Ascending aorta (tissue), 2 donors: ENCODE measurements around the gene SAMD4B. TPM values are rescaled to one million over a fixed set of nuclear protein-coding genes. Genes with fewer than 3 reads are reported as not detected.
A peak's percentile ranks its signal among the peaks of the same experiment; 100 is the strongest.

ENCODE experiments used
- DNase-seq, 2 donors: peaks; one replicate each; pipeline ENCODE4 v3.0.0-alpha.2; 2019; ENCODE audit warnings: low spot score in 2 of 2
- H3K27ac ChIP-seq, 2 donors: fragments of 200-600 bp; sonication (generic); one replicate each; pipeline ENCODE4 v1.5.1; 2016 to 2017; ENCODE audit warnings: mild to moderate bottlenecking in 1 of 2
- H3K27me3 ChIP-seq: fragments of 200-600 bp; sonication (generic); one replicate; pipeline ENCODE4 v1.5.1; 2017
- H3K36me3 ChIP-seq, 2 donors: fragments of 200-600 bp; sonication (generic); one replicate each; pipeline ENCODE4 v1.5.1; 2016
- H3K4me1 ChIP-seq, 2 donors: fragments of 200-600 bp; sonication (generic); one replicate each; pipeline ENCODE4 v1.5.1; 2016 to 2017; ENCODE audit warnings: mild to moderate bottlenecking in 1 of 2
- H3K4me3 ChIP-seq, 2 donors: fragments of 200-600 bp; sonication (generic); one replicate each; pipeline ENCODE4 v1.5.1; 2016 to 2017; ENCODE audit warnings: mild to moderate bottlenecking in 1 of 2
- H3K9me3 ChIP-seq, 2 donors: fragments of 200-600 bp; sonication (generic); one replicate each; pipeline ENCODE4 v1.5.1; 2016
- CTCF ChIP-seq, 3 experiments: fragments of 200-600 bp in 2 of 3; fragments of 450-650 bp in 1 of 3; sonication (generic) in 2 of 3; IDR thresholded peaks; one replicate each; pipeline ENCODE4 v1.5.1; 2016 to 2019; ENCODE audit warnings: antibody characterized with exemption in 3 of 3, mild to moderate bottlenecking in 1 of 3, moderate library complexity in 1 of 3
- intact Hi-C: fragments of 100-400 bp; cut with DNase I; formaldehyde crosslinking; loops from one replicate; pipeline ENCODE4 v1.15.1; 2023
- total RNA-seq: library from RNA; depleted of rRNA; stranded (reverse); fragments of >200 nt; gene quantifications from one replicate; pipeline ENCODE4 v1.1.0, GENCODE V29; 2016

SAMD4B gene
- total RNA-seq, 1 donor from 2014 or later, result 358 TPM

- peak in 1 of 2 donors; percentile 45 for DNase-seq
- no peak for TF ChIP-seq CTCF (IDR thresholded peaks at IDR 0.05)
- Histone ChIP-seq H3K9me3 (no peaks in the 10 kb centered on the region), H3K27me3 (peaks cover 7% of the 10 kb centered on the region), H3K36me3 (no peaks in the 10 kb centered on the region), H3K27ac (no peak overlapping the region), H3K4me3 (no peak overlapping the region), H3K4me1 (no peaks in the 10 kb centered on the region)
- intact Hi-C loops, result no loop called here
Observed at GRCh38 chr19:39304701-39305571, 37.3 kb upstream of the SAMD4B start.

GRCh38 chr19:39306075-39306474 is 36.1 kb upstream of the SAMD4B start:
- DNase-seq, result no peak
- no peaks in the 10 kb centered on the region for H3K9me3 ChIP-seq
- no peak overlapping the region for H3K4me3 ChIP-seq
- H3K27ac ChIP-seq, result no peak overlapping the region
- intact Hi-C loops, result no loop called here
- peaks cover 7% of the 10 kb centered on the region for H3K27me3 ChIP-seq
- H3K36me3 ChIP-seq, result no peaks in the 10 kb centered on the region
- H3K4me1 ChIP-seq, result no peaks in the 10 kb centered on the region
- no peak for TF ChIP-seq CTCF (IDR thresholded peaks at IDR 0.05)

GRCh38 chr19:39307046-39307821 is 35.0 kb upstream of the SAMD4B start:
- no peaks in the 10 kb centered on the region for H3K36me3 ChIP-seq
- no peaks in the 10 kb centered on the region for H3K9me3 ChIP-seq
- H3K27ac ChIP-seq, result no peak overlapping the region
- intact Hi-C loops, result no loop called here
- no peak for TF ChIP-seq CTCF (IDR thresholded peaks at IDR 0.05)
- H3K4me1 ChIP-seq, result no peaks in the 10 kb centered on the region
- peaks cover 7% of the 10 kb centered on the region for H3K27me3 ChIP-seq
- peak in 1 of 2 donors; percentile 8 for DNase-seq
- peak overlapping the region in 1 of 2 donors; percentile 21 for H3K4me3 ChIP-seq

- H3K4me3 ChIP-seq, result peak overlapping the region in 1 of 2 donors; percentile 17
Observed at GRCh38 chr19:39307822-39308530, 34.2 kb upstream of the SAMD4B start.

More at GRCh38 chr19:39307822-39308530, 34.2 kb upstream of the SAMD4B start:
- Histone ChIP-seq H3K4me1 (no peaks in the 10 kb centered on the region), H3K36me3 (no peaks in the 10 kb centered on the region), H3K27ac (no peak overlapping the region), H3K9me3 (no peaks in the 10 kb centered on the region), H3K27me3 (peaks cover 7% of the 10 kb centered on the region)
- no peak for DNase-seq
- intact Hi-C loops, result no loop called here
- TF ChIP-seq CTCF (IDR thresholded peaks at IDR 0.05), result no peak
